ENCODE data around the gene EPB41.

DNA sequence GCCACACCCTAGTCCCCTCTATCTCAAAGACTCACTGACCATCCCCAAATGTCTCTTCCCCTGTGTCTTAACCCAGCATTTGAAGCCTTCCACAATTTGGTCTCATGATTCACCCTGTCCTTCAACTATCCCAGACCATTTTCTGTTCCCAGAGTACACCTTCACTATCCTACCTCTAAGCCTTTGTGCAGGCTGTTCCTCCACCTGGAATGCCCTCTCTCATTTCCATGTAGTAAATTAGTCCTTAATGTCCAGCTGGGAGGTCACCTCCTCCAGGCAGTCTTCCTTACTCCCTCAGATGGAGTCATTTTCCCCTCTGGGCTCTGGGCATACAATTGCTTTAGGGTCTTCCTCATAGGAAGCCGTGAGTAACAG, 31.1 kb upstream of the EPB41 start:
- TF ChIP-seq EP300 (IDR thresholded peaks at IDR 0.05; ENCODE audit: borderline replicate concordance in 1 of 2, low read depth in 1 of 2, low read length in 1 of 2) (no peak), CHD2 (IDR thresholded peaks at IDR 0.05; ENCODE audit: low read length, partially characterized antibody) (no peak), POLR2AphosphoS5 (IDR thresholded peaks at IDR 0.05; ENCODE audit: low read depth, low read length) (no peak), EZH2phosphoT487 (IDR thresholded peaks at IDR 0.05; ENCODE audit: borderline replicate concordance, low read depth) (no peak), RFX5 (IDR thresholded peaks at IDR 0.05; ENCODE audit: low read length) (no peak), TAF1 (IDR thresholded peaks at IDR 0.05; ENCODE audit: borderline replicate concordance, low read depth, low read length) (no peak), SIN3A (IDR thresholded peaks at IDR 0.05; ENCODE audit: borderline replicate concordance, low read depth, low read length) (no peak), ELF1 (IDR thresholded peaks at IDR 0.05) (no peak)
- TF ChIP-seq, protein P1, sequence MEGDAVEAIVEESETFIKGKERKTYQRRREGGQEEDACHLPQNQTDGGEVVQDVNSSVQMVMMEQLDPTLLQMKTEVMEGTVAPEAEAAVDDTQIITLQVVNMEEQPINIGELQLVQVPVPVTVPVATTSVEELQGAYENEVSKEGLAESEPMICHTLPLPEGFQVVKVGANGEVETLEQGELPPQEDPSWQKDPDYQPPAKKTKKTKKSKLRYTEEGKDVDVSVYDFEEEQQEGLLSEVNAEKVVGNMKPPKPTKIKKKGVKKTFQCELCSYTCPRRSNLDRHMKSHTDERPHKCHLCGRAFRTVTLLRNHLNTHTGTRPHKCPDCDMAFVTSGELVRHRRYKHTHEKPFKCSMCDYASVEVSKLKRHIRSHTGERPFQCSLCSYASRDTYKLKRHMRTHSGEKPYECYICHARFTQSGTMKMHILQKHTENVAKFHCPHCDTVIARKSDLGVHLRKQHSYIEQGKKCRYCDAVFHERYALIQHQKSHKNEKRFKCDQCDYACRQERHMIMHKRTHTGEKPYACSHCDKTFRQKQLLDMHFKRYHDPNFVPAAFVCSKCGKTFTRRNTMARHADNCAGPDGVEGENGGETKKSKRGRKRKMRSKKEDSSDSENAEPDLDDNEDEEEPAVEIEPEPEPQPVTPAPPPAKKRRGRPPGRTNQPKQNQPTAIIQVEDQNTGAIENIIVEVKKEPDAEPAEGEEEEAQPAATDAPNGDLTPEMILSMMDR (IDR thresholded peaks at IDR 0.05), result no peak
- TF ChIP-seq, protein P2, sequence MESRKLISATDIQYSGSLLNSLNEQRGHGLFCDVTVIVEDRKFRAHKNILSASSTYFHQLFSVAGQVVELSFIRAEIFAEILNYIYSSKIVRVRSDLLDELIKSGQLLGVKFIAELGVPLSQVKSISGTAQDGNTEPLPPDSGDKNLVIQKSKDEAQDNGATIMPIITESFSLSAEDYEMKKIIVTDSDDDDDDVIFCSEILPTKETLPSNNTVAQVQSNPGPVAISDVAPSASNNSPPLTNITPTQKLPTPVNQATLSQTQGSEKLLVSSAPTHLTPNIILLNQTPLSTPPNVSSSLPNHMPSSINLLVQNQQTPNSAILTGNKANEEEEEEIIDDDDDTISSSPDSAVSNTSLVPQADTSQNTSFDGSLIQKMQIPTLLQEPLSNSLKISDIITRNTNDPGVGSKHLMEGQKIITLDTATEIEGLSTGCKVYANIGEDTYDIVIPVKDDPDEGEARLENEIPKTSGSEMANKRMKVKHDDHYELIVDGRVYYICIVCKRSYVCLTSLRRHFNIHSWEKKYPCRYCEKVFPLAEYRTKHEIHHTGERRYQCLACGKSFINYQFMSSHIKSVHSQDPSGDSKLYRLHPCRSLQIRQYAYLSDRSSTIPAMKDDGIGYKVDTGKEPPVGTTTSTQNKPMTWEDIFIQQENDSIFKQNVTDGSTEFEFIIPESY (IDR thresholded peaks at IDR 0.05; ENCODE audit: borderline replicate concordance, low read depth), result no peak

Measured in SK-N-SH (cell line).